Neural cell (in vitro differentiated cells): Measurements from ENCODE around the gene MARK4. TPM values are rescaled to one million over a fixed set of nuclear protein-coding genes. Genes with fewer than 3 reads are reported as not detected.
"Not testable (repeated sequence)": the region's sequence is repeated elsewhere in the genome, so short reads cannot be mapped to it uniquely, and the experiment has no call there.

Experiments used
- H2AFZ ChIP-seq: fragments of 200-600, 300-800 bp; sonication (generic), shearing (Covaris generic); 2 replicates; pipeline ENCODE4 v1.6.0; 2014; ENCODE audit warnings: low read depth, mild to moderate bottlenecking, antibody characterized with exemption, low read length, moderate library complexity
- H3F3A ChIP-seq: fragments of 200-600 bp; shearing (Covaris generic); 2 replicates; pipeline ENCODE4 v1.6.1; 2016; ENCODE audit warnings: mild to moderate bottlenecking, moderate library complexity, mixed read lengths, antibody characterized with exemption, low read length; ENCODE audit not compliant: insufficient read depth, poor library complexity, severe bottlenecking
- H3K27ac ChIP-seq: fragments of 200-600, 300-800 bp; sonication (generic), shearing (Covaris generic); 2 replicates; pipeline ENCODE4 v1.5.1; 2014; ENCODE audit warnings: mild to moderate bottlenecking, low read length, moderate library complexity
- H3K27me3 ChIP-seq: fragments of 300-800, 200-600 bp; sonication (generic), shearing (Covaris generic); 2 replicates; pipeline ENCODE4 v1.6.0; 2014; ENCODE audit warnings: mild to moderate bottlenecking, low read depth, low read length, moderate library complexity; ENCODE audit not compliant: insufficient read depth
- H3K36me3 ChIP-seq: fragments of 300-800, 200-600 bp; sonication (generic), shearing (Covaris generic); 2 replicates; pipeline ENCODE4 v1.5.1; 2014; ENCODE audit warnings: mild to moderate bottlenecking, antibody characterized with exemption, low read length, moderate library complexity; ENCODE audit not compliant: insufficient read depth
- H3K4me2 ChIP-seq: fragments of 300-800, 200-600 bp; sonication (generic), shearing (Covaris generic); 2 replicates; pipeline ENCODE4 v1.6.0; 2014; ENCODE audit warnings: mild to moderate bottlenecking, low read length
- H3K4me3 ChIP-seq: fragments of 300-800, 200-600 bp; sonication (generic), shearing (Covaris generic); 2 replicates; pipeline ENCODE4 v1.5.1; 2014; ENCODE audit warnings: mild to moderate bottlenecking, low read length, moderate library complexity
- H3K79me2 ChIP-seq: fragments of 200-600 bp; shearing (Covaris generic); replicated peaks from 2 replicates; pipeline ENCODE4 v1.6.0; 2014; ENCODE audit warnings: mild to moderate bottlenecking, low read length, moderate library complexity; ENCODE audit not compliant: insufficient read depth
- H3K9ac ChIP-seq: fragments of 300-800, 200-600 bp; sonication (generic), shearing (Covaris generic); 2 replicates; pipeline ENCODE4 v1.6.1; 2016; ENCODE audit warnings: mild to moderate bottlenecking, low read length, mixed read lengths
- H3K9me2 ChIP-seq: fragments of 200-600 bp; shearing (Covaris generic); 2 replicates; pipeline ENCODE4 v1.6.1; 2016; ENCODE audit warnings: mild to moderate bottlenecking, low read length, mixed read lengths; ENCODE audit not compliant: insufficient read depth
- H3K9me3 ChIP-seq: fragments of 200-600, 300-800 bp; sonication (generic), shearing (Covaris generic); 2 replicates; pipeline ENCODE4 v1.6.1; 2016; ENCODE audit warnings: mild to moderate bottlenecking, mixed run types, low read length, moderate library complexity, mixed read lengths
- H4K20me1 ChIP-seq: fragments of 200-600 bp; shearing (Covaris generic); 2 replicates; pipeline ENCODE4 v1.6.1; 2016; ENCODE audit warnings: mild to moderate bottlenecking, mixed run types; ENCODE audit not compliant: insufficient read depth
- EP300 ChIP-seq: fragments of 450-650 bp; conservative IDR thresholded peaks from 2 replicates; pipeline ENCODE4 v1.6.1; 2014; ENCODE audit warnings: antibody characterized with exemption, mild to moderate bottlenecking, moderate library complexity; ENCODE audit not compliant: poor library complexity, severe bottlenecking
- EZH2 ChIP-seq: fragments of 200-600, 300-800 bp; shearing (Covaris generic), sonication (generic); IDR thresholded peaks from 2 replicates; pipeline ENCODE4 v1.6.1; 2014; ENCODE audit warnings: antibody characterized with exemption, low read length, borderline replicate concordance, mild to moderate bottlenecking; ENCODE audit not compliant: insufficient read depth, poor library complexity, severe bottlenecking
- MXI1 ChIP-seq: fragments of 450-650 bp; conservative IDR thresholded peaks from 2 replicates; pipeline ENCODE4 v1.6.1; 2014; ENCODE audit warnings: antibody characterized with exemption, mild to moderate bottlenecking; ENCODE audit not compliant: poor library complexity, severe bottlenecking
- POLR2AphosphoS5 ChIP-seq: IDR thresholded peaks from 2 replicates; pipeline ENCODE4 v1.6.1; 2012
- RAD21 ChIP-seq: fragments of 450-650 bp; conservative IDR thresholded peaks from 2 replicates; pipeline ENCODE4 v1.6.1; 2014; ENCODE audit warnings: antibody characterized with exemption, mild to moderate bottlenecking, moderate library complexity
- SMC3 ChIP-seq: fragments of 450-650 bp; conservative IDR thresholded peaks from 2 replicates; pipeline ENCODE4 v1.6.1; 2014; ENCODE audit warnings: antibody characterized with exemption, mild to moderate bottlenecking, moderate library complexity; ENCODE audit not compliant: poor library complexity
- TAF1 ChIP-seq: IDR thresholded peaks from 2 replicates; pipeline ENCODE4 v1.6.1; 2012; ENCODE audit warnings: low read depth
- polyA plus RNA-seq: library from polyadenylated mRNA; depleted of rRNA; stranded (reverse); fragments of >200 nt; gene quantifications from 2 replicates; pipeline ENCODE4 v1.2.3, GENCODE V29; 2014
- TF ChIP-seq, protein P1 (sequence below): IDR thresholded peaks from 2 replicates; pipeline ENCODE4 v1.6.1; 2012; ENCODE audit warnings: borderline replicate concordance
- TF ChIP-seq, protein P2 (sequence below): fragments of 450-650 bp; IDR thresholded peaks from 2 replicates; pipeline ENCODE4 v1.5.1; 2014; ENCODE audit warnings: antibody characterized with exemption, mild to moderate bottlenecking, moderate library complexity; ENCODE audit not compliant: poor library complexity, severe bottlenecking

The MARK4 gene
- polyA plus RNA-seq, 1 donor from 2014 or later: 11.6 TPM

DNA sequence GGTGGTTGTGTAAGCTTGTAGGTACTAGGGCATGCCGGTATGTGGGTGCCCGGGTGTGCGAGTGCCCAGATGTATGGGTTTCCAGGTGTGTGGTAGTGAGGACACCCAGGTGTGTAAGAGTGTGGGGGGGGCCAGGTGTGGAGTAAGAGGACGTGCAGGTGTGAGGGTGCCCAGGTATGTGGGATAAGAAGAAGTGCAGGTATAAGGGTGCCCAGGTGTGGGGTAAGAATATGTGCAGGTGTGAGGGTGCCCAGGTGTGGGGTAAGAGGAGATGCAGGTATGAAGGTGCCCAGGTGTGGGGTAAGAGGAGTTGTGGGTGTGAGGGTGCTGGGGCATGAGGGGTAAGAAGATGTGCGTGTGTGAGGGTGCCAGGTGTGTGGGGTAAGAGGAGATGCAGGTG, 14.3 kb downstream of the MARK4 start:
- H3K27ac ChIP-seq: no peak overlapping the region
- H3F3A ChIP-seq: no peaks in the 10 kb centered on the region
- H3K27me3 ChIP-seq: no peaks in the 10 kb centered on the region
- no peak overlapping the region for H2AFZ ChIP-seq
- H3K9me2 ChIP-seq: no peaks in the 10 kb centered on the region
- no peaks in the 10 kb centered on the region for H3K36me3 ChIP-seq
- no peak for TF ChIP-seq SMC3
- TF ChIP-seq RAD21: no peak
- no peak for TF ChIP-seq EZH2
- TF ChIP-seq, protein P1, sequence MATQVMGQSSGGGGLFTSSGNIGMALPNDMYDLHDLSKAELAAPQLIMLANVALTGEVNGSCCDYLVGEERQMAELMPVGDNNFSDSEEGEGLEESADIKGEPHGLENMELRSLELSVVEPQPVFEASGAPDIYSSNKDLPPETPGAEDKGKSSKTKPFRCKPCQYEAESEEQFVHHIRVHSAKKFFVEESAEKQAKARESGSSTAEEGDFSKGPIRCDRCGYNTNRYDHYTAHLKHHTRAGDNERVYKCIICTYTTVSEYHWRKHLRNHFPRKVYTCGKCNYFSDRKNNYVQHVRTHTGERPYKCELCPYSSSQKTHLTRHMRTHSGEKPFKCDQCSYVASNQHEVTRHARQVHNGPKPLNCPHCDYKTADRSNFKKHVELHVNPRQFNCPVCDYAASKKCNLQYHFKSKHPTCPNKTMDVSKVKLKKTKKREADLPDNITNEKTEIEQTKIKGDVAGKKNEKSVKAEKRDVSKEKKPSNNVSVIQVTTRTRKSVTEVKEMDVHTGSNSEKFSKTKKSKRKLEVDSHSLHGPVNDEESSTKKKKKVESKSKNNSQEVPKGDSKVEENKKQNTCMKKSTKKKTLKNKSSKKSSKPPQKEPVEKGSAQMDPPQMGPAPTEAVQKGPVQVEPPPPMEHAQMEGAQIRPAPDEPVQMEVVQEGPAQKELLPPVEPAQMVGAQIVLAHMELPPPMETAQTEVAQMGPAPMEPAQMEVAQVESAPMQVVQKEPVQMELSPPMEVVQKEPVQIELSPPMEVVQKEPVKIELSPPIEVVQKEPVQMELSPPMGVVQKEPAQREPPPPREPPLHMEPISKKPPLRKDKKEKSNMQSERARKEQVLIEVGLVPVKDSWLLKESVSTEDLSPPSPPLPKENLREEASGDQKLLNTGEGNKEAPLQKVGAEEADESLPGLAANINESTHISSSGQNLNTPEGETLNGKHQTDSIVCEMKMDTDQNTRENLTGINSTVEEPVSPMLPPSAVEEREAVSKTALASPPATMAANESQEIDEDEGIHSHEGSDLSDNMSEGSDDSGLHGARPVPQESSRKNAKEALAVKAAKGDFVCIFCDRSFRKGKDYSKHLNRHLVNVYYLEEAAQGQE: no peak
- TF ChIP-seq POLR2AphosphoS5: no peak
- no peak overlapping the region for H3K4me2 ChIP-seq
- H3K4me3 ChIP-seq: no peak overlapping the region
- H4K20me1 ChIP-seq: no peaks in the 10 kb centered on the region
- no peak overlapping the region for H3K9ac ChIP-seq
- H3K9me3 ChIP-seq: no peaks in the 10 kb centered on the region
- no peaks in the 10 kb centered on the region for H3K79me2 ChIP-seq

DNA sequence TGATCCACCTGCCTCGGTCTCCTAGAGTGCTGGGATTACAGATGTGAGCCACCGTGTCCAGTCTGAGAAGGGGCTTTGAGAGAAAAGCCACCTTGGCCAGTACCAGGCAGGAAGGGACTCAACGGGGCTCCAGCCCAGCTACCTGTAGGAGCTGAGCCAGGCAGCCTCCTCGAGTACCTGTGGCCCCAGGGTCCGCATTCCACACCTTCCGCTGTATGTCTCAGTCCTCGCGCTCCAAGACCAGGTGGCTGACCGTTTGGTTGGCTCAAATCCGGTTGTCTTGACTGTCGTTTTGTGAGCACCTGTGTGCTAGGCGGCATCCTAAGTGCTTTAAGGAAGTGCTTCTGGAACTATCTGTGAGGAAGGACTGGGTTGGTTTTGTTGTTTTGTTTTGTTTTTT, 16.2 kb downstream of the MARK4 start:
- Histone ChIP-seq H3K9me3 (no peaks in the 10 kb centered on the region), H3K79me2 (no peaks in the 10 kb centered on the region), H3K9me2 (no peaks in the 10 kb centered on the region), H3K27me3 (no peaks in the 10 kb centered on the region), H3K36me3 (no peaks in the 10 kb centered on the region), H4K20me1 (no peaks in the 10 kb centered on the region), H3K9ac (no peak overlapping the region), H3K4me2 (no peak overlapping the region), H2AFZ (no peak overlapping the region), H3F3A (no peaks in the 10 kb centered on the region), H3K4me3 (no peak overlapping the region), H3K27ac (no peak overlapping the region)
- no peak for TF ChIP-seq SMC3
- TF ChIP-seq, protein P2, sequence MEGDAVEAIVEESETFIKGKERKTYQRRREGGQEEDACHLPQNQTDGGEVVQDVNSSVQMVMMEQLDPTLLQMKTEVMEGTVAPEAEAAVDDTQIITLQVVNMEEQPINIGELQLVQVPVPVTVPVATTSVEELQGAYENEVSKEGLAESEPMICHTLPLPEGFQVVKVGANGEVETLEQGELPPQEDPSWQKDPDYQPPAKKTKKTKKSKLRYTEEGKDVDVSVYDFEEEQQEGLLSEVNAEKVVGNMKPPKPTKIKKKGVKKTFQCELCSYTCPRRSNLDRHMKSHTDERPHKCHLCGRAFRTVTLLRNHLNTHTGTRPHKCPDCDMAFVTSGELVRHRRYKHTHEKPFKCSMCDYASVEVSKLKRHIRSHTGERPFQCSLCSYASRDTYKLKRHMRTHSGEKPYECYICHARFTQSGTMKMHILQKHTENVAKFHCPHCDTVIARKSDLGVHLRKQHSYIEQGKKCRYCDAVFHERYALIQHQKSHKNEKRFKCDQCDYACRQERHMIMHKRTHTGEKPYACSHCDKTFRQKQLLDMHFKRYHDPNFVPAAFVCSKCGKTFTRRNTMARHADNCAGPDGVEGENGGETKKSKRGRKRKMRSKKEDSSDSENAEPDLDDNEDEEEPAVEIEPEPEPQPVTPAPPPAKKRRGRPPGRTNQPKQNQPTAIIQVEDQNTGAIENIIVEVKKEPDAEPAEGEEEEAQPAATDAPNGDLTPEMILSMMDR: no peak
- no peak for TF ChIP-seq EP300
- TF ChIP-seq, protein P1: no peak
- TF ChIP-seq MXI1: no peak
- TF ChIP-seq POLR2AphosphoS5: no peak
- TF ChIP-seq TAF1: no peak
- TF ChIP-seq EZH2: no peak
- TF ChIP-seq RAD21: no peak

DNA sequence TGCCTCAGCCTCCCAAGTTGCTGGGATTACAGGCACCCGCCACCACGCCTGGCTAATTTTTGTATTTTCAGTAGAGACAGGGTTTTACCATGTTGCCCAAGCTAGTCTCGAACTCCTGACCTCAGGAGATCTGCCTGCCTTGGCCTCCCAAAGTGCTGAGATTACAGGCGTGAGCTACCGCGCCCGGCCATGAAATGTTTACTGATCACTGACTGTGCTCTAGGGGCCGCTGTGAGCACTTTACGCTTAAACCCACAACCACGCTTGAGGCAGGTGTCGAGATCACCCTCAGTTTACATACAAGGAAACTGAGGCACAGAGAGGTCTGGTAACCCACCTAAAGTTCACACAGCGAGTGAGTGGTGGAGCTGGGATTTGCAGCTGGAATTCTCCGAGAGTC, 18.9 kb downstream of the MARK4 start:
- H3K9me2 ChIP-seq, H3K4me2 ChIP-seq, H2AFZ ChIP-seq, H4K20me1 ChIP-seq, H3K9ac ChIP-seq, H3K27ac ChIP-seq, H3K79me2 ChIP-seq, H3F3A ChIP-seq, H3K27me3 ChIP-seq, H3K36me3 ChIP-seq, H3K9me3 ChIP-seq, H3K4me3 ChIP-seq: not testable (repeated sequence)
